ENCODE results near the gene WLS.
"Not testable (repeated sequence)": the region's sequence is repeated elsewhere in the genome, so short reads cannot be mapped to it uniquely, and the experiment has no call there.

Gene WLS

GRCh38 chr1:68232289-68233148 is at the start of gene WLS:
Gene WLS (minus strand): TSS chr1:68232523. CDS start chr1:68232299, 224 bp downstream.
- peak; percentile 62 for DNase-seq (ENCODE audit: low spot score)

GRCh38 chr1:68280286-68280685 is 48.0 kb upstream of the WLS start:
- no peak for DNase-seq (ENCODE audit: low spot score)

- DNase-seq (ENCODE audit: low spot score): no peak
Observed at GRCh38 chr1:68279846-68280245, 47.5 kb upstream of the WLS start.

- DNase-seq (ENCODE audit: low spot score): no peak
Observed at GRCh38 chr1:68278221-68278620, 45.9 kb upstream of the WLS start.

DNA sequence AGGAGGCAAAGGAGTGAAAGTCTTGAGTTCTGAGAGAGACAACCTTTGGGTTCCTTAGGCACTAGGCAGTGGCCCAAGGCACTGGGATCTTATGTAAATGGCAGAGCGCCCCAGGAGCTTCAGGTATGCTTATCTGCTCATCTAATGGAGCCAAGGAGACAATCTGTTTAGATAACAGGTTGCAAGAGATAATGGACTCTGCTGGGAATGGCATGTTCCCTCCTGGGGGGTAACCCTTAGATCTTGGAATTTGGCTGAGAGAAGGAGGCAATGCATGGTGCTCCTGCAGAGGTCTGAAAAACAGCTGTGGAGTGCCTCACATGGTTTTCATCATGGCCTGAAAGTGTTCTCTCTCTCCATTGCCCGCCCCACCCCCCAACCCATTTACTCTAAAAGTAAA is 44.1 kb upstream of the WLS start:
- no peak for DNase-seq (ENCODE audit: low spot score)

GRCh38 chr1:68273530-68273929 is 41.2 kb upstream of the WLS start:
- DNase-seq (ENCODE audit: low spot score): no peak

GRCh38 chr1:68271596-68271995 is 39.3 kb upstream of the WLS start:
- no peak for DNase-seq (ENCODE audit: low spot score)

- no peak for DNase-seq (ENCODE audit: low spot score)
Observed at GRCh38 chr1:68270951-68271350, 38.6 kb upstream of the WLS start.

DNA sequence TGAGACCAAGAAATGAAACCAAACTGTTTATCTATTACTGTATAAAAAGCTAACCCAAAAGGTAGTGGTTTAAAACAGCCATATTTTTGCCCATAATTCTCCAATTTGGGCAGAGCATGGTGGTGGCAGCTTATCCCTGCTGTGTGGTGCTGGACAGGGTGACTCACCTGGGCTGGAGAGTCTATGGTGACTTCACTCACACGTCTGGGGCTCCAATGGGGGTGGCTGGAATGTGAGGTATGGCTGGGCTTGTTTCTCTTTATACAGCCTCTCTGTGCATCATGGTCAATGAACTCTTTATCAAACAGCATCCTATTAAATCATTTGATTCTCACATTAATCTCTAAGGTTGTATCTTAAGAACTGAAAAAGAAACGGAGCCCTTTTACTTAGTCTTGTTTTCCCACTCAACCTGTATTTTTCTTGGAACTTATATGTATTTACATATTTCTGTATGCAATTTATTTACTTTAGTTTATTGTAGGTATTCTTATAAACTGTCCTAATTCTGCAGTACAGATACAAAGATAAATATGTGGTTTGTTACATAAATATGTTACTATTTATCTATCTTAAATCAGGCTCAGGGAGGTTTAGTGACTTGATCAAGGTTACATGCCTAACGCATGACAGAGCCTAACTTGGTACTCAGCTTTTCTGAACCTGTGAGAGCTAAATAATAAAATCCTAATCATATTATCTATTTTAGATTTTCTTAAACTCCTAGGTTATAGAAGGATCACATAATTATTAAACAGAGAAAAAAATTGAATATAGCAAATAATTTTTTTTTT is 37.5 kb upstream of the WLS start:
- no peak for DNase-seq (ENCODE audit: low spot score)

GRCh38 chr1:68268896-68269483 is 36.7 kb upstream of the WLS start:
- no peak for DNase-seq (ENCODE audit: low spot score)

GRCh38 chr1:68256824-68257223 is 24.5 kb upstream of the WLS start:
- DNase-seq (ENCODE audit: low spot score): not testable (repeated sequence)

GRCh38 chr1:68255301-68255700 is 23.0 kb upstream of the WLS start:
- DNase-seq (ENCODE audit: low spot score): no peak

DNA sequence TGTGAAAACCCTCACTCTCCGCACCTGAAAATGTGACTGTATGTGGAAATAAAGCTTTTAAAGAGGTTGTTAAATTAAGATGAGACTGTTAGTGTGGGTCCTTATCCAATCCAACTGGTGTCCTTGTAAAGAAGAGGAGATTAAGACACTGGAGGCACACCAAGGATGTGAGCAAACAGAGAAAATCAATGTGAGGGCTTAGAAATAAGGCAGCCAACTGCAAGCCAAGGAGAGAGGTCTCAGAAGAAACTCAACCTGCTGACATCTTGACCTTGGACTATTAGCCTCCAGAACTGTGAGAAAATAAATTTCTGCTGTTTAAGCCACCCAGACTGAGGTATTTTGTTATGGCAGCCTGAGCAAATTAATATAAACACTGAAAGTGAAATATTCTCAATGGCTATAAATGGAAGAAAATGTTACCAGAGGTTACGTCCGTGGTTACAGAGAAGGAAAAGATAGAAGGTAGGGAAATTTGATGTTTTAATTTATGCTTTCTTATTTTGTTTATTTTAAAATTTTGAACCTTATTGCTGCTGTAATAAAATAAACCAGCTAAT is 22.4 kb upstream of the WLS start:
- DNase-seq (ENCODE audit: low spot score): no peak

DNA sequence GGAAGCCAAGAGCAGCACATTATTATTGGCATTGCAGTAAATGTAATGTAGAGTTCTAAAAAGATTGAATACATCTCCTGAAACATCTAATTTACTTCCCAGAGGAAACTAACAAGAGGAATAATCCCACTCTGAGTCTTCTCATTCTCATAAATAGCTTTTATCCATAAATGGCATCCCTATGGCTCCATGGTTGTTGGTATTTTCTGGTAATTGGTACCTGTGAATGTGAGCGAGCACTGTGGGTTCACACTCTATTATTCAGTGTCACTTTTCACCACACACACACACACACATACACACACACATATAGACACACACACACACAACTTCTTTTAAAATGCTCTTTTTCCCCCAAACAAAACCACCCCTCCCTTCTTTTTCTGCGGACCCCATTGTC is 4.7 kb upstream of the WLS start:
- no peak for DNase-seq (ENCODE audit: low spot score)

- DNase-seq (ENCODE audit: low spot score): no peak
Observed at GRCh38 chr1:68234094-68234493, 1.8 kb upstream of the WLS start.

- no peak for DNase-seq (ENCODE audit: low spot score)
Observed at GRCh38 chr1:68233202-68233601, 879 bp upstream of the WLS start.

DNA sequence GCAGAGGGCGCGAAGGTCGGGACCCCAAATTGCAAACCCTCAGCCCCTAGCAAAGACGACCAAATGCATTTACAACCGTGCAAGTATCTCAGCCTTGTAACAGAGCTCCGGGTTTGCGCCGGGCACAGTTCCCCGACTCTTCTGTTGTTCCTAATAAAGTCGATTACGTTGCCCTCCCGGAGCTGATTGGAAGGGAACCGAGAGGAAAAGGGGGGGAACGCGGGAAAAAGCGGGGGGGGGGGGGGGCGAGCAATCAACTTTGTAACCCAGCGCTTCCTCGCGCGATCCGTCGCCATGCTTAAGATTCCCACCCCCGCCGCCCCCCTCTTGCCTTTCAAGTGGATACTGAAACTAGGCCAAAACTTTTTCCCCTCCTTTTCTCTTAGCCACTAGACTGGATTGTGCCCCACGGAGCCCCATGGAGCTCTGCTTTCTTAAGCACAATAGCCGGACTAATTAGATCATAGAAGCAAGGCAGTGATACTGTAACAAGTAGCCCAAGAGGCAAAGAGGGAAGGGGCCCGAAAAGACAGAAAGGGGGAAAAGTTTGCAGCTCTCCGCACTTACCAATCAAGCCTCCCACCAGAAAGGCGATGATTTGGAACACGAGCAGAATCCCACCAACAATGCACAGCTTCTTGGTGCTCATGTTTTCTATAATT is 565 bp downstream of the WLS start:
- peak; percentile 28 for DNase-seq (ENCODE audit: low spot score)

DNA sequence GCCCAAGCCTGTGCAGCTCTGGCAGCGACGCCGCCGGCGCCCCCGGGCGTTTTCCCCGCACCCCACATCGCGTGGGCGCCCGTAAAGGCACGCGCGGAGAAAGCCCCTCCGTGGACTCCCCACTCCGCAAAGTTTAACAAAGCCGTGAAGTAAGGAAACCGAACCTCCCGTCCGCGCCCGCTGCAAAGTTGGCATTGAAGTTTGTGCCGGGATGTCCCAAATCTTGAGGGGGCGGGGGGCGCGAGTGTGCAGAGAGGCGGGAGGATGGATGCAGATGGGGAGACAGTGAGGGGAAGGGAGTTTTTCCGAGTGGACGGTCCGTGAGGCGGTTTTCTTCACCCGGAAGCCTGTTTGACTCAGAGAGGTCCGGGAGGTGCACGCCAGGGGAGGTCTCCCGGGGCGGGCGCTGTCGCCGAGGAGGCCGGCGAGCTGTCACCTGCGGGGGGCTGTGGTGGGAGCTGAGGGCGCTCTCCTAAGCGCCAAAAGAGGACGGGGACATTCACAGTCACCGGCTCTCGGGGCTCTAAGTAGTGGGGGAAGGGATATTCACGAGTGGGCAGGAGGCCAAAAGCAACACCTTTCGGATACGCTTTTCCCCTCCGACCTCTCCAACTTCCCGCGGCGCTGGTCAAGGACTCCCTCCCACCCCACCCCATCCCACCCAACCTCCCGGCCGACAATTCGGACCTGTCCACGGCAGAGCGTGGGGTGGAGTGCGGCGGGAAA is 1.3 kb downstream of the WLS start:
- no peak for DNase-seq (ENCODE audit: low spot score)

DNA sequence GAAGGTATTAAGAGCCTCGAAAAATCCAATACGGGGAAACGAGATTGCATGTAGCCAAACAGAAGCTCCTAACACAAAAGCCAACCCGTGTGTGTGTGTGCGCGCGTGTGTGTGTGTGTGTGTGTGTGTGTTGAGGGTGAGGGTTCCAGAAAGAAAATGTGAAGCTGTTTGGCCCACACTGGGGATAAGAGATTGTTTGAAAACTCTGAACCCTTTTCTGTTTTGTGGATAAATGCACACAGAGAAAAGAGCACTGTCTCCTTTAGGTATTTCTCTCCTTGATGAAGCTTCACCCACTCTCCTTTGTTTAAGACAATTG is 1.9 kb downstream of the WLS start:
- DNase-seq (ENCODE audit: low spot score): no peak

DNA sequence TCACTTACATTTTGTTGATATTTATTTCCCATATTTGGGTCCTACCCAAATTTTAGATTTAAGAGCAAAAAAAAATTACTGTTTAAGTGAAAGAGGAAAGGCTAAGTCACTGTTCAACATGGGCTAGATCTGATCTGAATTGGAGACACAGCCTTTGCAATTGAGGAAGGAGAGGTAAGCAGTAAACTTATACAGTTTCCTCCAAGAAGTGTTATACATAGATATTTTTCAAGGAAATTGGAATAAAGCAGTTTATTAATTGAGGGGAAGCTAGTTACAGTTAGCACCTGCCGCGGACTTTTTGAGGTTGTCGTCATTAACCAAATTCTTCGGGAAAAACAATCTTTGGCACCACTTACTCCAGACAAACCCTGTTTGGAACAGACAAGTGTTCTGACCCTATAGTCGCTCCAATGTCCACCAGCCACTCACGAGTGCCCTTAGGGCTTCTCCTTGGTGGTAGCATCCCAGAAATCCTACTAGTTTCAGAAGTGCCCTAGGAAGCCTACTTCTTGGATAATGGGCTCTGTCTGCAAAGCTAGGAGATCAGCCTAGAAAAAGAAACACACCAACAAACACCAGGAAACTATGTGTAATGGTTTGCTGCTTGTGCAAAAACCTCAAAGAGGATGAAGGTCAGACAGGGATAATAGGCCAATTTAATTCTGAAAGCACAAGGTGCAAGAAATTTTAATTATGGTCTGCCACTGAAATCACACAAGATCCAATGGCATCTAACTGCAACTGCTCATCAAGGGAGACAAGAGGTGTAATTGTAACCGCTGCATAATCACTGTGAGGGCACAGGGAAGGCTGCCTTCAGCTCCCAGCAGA is 2.5 kb downstream of the WLS start:
- DNase-seq (ENCODE audit: low spot score): no peak

GRCh38 chr1:68228851-68229250 is 3.5 kb downstream of the WLS start:
- DNase-seq (ENCODE audit: low spot score): no peak
